ENCODE measurements around the gene UQCRH.

DNA sequence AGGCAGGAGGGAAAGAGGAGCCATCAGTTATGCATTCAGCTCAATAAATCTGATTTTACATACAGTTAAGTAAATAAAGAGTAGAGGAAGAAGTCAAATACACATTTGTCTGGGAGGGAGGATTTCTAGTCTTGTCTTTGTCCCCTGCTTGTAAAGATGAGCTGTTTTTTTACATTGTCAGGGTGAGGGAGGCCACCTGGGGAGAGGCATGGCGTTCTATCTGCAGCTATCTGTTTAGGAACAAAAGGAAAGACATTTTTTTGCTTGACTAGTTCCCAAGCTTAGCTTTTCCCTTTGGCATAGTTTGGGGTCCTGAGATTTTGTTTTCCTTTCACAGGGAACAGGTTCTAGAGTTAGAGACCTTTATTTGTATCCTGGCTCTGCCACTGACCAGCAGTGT is 41.0 kb upstream of the UQCRH start:
- TF ChIP-seq RAD21 (IDR thresholded peaks at IDR 0.05; ENCODE audit: low read length), result no peak
- TF ChIP-seq MXI1 (IDR thresholded peaks at IDR 0.05; ENCODE audit: borderline replicate concordance, low read depth, low read length), result no peak
- TF ChIP-seq, protein P1, sequence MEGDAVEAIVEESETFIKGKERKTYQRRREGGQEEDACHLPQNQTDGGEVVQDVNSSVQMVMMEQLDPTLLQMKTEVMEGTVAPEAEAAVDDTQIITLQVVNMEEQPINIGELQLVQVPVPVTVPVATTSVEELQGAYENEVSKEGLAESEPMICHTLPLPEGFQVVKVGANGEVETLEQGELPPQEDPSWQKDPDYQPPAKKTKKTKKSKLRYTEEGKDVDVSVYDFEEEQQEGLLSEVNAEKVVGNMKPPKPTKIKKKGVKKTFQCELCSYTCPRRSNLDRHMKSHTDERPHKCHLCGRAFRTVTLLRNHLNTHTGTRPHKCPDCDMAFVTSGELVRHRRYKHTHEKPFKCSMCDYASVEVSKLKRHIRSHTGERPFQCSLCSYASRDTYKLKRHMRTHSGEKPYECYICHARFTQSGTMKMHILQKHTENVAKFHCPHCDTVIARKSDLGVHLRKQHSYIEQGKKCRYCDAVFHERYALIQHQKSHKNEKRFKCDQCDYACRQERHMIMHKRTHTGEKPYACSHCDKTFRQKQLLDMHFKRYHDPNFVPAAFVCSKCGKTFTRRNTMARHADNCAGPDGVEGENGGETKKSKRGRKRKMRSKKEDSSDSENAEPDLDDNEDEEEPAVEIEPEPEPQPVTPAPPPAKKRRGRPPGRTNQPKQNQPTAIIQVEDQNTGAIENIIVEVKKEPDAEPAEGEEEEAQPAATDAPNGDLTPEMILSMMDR (conservative IDR thresholded peaks at IDR 0.05; ENCODE audit: low read depth, low read length), result no peak
- TF ChIP-seq POLR2A (IDR thresholded peaks at IDR 0.05; ENCODE audit: low read depth, low read length), result no peak
- no peak for TF ChIP-seq BHLHE40 (IDR thresholded peaks at IDR 0.05; ENCODE audit: low read depth, low read length)
- TF ChIP-seq, protein P2, sequence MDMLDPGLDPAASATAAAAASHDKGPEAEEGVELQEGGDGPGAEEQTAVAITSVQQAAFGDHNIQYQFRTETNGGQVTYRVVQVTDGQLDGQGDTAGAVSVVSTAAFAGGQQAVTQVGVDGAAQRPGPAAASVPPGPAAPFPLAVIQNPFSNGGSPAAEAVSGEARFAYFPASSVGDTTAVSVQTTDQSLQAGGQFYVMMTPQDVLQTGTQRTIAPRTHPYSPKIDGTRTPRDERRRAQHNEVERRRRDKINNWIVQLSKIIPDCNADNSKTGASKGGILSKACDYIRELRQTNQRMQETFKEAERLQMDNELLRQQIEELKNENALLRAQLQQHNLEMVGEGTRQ (IDR thresholded peaks at IDR 0.05; ENCODE audit: low read depth, low read length), result no peak
- no peak for TF ChIP-seq NFE2L2 (IDR thresholded peaks at IDR 0.05; ENCODE audit: low read depth, low read length)

All from IMR-90 (cell line).